Measurements from ENCODE around the gene THRAP3.

The THRAP3 gene

DNA sequence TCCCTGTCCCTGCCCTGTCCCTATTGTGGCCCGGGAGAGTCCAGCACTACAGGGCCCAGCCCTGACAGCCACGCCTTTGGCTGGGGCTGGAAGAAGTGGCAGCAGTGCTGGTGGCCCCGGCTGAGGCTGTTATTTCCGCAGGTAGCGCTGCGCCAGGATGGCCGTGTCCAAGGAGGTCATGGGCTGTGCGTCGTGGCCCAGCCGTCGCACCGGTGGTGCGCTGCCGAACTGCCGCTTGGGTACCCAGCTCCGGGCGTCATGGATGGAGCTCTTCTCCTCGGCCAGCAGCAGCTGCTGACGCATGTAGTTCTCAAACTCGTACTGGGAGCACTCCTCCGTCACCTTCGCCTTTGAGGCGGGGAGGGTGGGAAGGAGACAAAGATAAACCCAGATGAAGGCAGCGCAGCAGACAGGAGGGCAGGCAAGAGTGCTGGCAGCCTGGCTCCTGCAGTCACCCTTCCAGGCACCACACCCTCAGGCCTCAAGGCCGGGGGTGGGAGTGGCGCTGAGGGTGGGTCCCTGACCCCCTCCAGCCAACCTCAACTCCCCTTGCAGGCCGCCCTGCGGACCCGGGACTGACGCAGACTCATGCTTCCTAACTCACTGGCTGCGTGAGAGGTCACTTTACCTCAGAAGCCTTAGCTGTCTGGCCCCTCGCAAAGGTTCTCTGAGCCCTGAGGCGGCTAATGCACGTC, 117.5 kb downstream of the THRAP3 start:
- TF ChIP-seq, protein P1, sequence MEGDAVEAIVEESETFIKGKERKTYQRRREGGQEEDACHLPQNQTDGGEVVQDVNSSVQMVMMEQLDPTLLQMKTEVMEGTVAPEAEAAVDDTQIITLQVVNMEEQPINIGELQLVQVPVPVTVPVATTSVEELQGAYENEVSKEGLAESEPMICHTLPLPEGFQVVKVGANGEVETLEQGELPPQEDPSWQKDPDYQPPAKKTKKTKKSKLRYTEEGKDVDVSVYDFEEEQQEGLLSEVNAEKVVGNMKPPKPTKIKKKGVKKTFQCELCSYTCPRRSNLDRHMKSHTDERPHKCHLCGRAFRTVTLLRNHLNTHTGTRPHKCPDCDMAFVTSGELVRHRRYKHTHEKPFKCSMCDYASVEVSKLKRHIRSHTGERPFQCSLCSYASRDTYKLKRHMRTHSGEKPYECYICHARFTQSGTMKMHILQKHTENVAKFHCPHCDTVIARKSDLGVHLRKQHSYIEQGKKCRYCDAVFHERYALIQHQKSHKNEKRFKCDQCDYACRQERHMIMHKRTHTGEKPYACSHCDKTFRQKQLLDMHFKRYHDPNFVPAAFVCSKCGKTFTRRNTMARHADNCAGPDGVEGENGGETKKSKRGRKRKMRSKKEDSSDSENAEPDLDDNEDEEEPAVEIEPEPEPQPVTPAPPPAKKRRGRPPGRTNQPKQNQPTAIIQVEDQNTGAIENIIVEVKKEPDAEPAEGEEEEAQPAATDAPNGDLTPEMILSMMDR (IDR thresholded peaks at IDR 0.05; ENCODE audit: control insufficient read depth, extremely low read depth, insufficient read depth): no peak
- H3K4me3 ChIP-seq (ENCODE audit: low read depth, low read length): no peak overlapping the region
- DNase-seq (ENCODE audit: low read depth): no peak

DNA sequence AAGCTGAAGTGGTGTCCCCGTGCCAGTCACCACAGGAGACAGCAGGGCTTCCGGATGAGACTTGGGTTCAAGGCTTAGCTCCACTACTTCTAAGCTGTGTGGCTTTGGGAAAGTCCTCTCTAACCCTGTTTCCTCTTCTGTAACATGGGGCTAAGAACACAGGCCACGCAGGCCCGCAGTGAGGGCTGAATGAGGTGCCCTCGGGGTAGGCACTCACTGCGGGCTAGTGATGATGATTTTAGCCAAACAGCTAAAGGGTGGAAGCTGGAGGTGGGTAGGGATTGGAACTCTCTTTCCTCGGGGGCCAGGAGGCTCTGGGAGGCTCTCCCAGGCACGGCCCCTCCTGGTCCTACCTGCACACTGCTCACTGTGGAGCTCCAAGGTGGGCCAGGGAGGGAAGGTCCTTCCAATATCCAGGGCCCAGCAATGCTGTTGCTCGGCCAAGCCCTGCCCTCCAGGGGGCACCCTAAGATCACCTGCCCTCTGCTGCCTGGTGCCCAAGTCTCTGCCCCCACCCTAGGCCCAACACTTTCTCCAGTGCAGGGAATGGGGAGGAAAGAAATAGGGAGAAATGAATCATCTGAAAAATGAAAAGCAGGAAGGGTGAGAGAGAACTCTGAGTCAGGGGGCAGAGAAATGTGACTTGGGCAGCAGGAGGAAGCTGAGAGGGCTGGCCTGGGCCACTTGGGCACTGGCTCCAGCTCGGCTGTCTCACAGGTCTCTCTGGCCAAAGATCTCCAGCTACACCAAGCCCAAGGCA, 118.4 kb downstream of the THRAP3 start:
- no peak for DNase-seq (ENCODE audit: low read depth)
- H3K4me3 ChIP-seq (ENCODE audit: low read depth, low read length): no peak overlapping the region
- TF ChIP-seq, protein P1 (IDR thresholded peaks at IDR 0.05; ENCODE audit: control insufficient read depth, extremely low read depth, insufficient read depth): peak; percentile 66

DNA sequence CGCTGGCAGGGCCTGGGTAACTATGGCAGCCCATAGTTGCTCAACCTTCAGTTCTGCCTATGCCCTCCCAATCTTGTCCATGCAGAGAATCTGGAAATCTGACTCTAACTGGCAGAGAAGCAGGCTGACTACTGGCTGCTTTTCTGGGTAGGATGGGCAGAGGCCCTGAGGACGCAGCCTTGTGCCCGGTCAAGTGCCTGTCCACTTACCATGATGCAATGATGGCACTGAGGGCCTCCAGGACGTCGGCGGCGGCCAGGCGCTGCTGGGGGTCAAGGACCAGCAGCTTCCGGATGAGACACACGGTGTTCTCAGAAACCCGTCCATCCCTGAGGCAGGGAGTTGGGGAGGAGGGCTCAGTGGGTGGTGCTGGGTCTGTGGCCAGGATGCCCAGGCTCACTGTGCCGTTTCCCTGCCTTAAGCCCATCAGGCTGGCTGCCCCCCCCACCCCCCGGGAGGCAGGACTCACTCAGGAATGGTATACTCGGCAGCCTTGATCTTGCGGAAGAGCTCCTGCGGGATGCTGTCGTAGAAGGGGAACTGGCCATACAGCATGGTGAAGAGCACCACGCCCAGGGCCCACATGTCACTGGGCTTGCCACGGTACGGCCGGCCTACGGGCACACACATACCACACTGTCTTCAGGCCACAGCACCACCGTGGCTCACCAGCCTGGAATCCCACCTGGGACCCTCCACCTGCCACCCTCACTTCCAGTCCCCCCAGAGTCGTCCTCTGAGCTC, 119.6 kb downstream of the THRAP3 start:
- TF ChIP-seq, protein P1 (IDR thresholded peaks at IDR 0.05; ENCODE audit: control insufficient read depth, extremely low read depth, insufficient read depth): no peak
- no peak overlapping the region for H3K4me3 ChIP-seq (ENCODE audit: low read depth, low read length)
- DNase-seq (ENCODE audit: low read depth): no peak

DNA sequence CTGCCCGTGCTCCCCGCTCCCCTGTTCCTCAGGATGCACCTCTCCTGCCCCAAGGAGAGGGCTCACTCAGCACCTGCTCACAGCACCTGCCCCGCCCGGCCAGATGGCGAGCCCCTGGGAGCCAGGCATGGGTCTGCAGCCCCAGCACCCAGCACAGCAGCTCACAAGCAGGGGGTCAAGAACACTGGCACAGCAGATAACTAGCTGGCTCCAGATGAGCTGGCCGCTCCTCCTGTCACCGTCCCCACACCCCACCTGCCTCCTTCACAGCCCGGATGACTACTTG, 120.1 kb downstream of the THRAP3 start:
- TF ChIP-seq, protein P1 (IDR thresholded peaks at IDR 0.05; ENCODE audit: control insufficient read depth, extremely low read depth, insufficient read depth): no peak
- H3K4me3 ChIP-seq (ENCODE audit: low read depth, low read length): no peak overlapping the region
- DNase-seq (ENCODE audit: low read depth): no peak

DNA sequence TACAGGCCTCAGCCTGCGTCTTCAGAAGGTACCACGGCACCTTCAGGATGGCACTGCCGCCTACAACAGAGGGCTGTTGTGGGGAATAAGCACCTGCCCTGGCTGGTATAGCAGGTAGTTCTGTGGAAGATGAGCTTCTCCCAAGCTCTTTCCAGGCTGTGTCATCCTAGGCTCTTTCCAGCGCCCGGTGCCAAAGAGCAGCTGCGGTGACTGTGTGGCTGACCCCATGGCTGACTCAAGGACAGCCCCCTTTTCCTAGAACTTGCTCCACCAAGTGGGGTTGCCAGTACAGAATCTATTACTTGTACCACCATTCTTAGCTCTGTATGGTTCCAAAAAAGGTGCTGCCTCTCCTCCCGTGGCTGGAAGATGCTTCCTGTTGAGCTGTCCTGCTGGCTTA, 121.1 kb downstream of the THRAP3 start:
- no peak for DNase-seq (ENCODE audit: low read depth)
- TF ChIP-seq, protein P1 (IDR thresholded peaks at IDR 0.05; ENCODE audit: control insufficient read depth, extremely low read depth, insufficient read depth): no peak
- H3K4me3 ChIP-seq (ENCODE audit: low read depth, low read length): no peak overlapping the region

DNA sequence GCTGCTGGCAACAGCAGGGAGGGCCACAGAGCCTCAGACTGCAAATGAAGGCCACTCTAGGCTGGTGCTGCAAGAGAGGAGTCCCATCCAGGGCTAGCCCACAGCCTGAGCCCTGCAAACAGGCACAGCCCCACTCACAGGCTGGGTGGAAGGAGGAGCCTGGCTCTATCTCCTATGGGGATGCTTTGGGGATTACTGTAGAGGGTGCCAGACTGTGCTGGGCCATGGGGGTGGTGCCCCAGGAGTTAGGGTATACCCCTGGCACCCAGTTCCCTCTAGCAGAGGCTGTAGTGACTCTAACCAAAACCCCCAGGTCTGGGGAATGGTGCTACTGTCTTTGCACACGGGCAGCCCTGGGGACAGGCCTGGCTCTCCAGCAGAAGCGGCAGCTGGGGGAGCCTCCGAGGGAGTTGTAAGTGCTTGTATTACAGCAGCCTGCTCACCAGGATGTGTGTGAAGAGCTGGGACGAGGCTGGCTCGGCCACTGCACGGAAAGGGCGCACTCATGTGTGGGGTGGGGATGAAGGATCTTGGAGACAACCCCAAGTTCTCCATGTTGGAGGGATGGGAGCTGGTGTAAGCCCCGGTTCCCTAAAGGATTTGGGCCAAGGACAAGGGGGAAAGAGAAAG, 122.6 kb downstream of the THRAP3 start:
- no peak overlapping the region for H3K4me3 ChIP-seq (ENCODE audit: low read depth, low read length)
- TF ChIP-seq, protein P1 (IDR thresholded peaks at IDR 0.05; ENCODE audit: control insufficient read depth, extremely low read depth, insufficient read depth): no peak
- DNase-seq (ENCODE audit: low read depth): no peak

Measured in LNCaP clone FGC (cell line).